Coronary artery (tissue), 2 donors: ENCODE results near the gene POLA1.

ENCODE experiments used
- DNase-seq: peaks from one replicate; pipeline ENCODE4 v3.0.0-alpha.2; 2017; ENCODE audit warnings: low spot score
- H3K27ac ChIP-seq, 2 donors: fragments of 200-600 bp; sonication (generic); one replicate each; pipeline ENCODE4 v1.5.1; 2016 to 2019
- H3K4me3 ChIP-seq: fragments of 200-600 bp; sonication (generic); 2 replicates; pipeline ENCODE4 v1.5.1; 2016; ENCODE audit warnings: mild to moderate bottlenecking, moderate library complexity
- CTCF ChIP-seq: fragments of 200-600 bp; sonication (generic); IDR thresholded peaks from one replicate; pipeline ENCODE4 v1.5.1; 2019; ENCODE audit warnings: antibody characterized with exemption

The POLA1 gene

GRCh38 chrX:25011589-25012432 lies 318.1 kb downstream of the POLA1 start:
- H3K27ac ChIP-seq: no peak overlapping the region
- TF ChIP-seq CTCF: no peak
- DNase-seq: no peak
- peak overlapping the region; percentile 63 for H3K4me3 ChIP-seq

GRCh38 chrX:25012433-25012735 lies 318.7 kb downstream of the POLA1 start:
- DNase-seq: no peak
- Histone ChIP-seq H3K27ac (no peak overlapping the region), H3K4me3 (peak overlapping the region; percentile 63)
- no peak for TF ChIP-seq CTCF

- peak overlapping the region; percentile 63 for H3K4me3 ChIP-seq
- no peak for TF ChIP-seq CTCF
- DNase-seq: no peak
- no peak overlapping the region for H3K27ac ChIP-seq
Observed at GRCh38 chrX:25012793-25013631, 319.3 kb downstream of the POLA1 start.

- Histone ChIP-seq H3K4me3 (peak overlapping the region; percentile 28), H3K27ac (no peak overlapping the region)
- no peak for TF ChIP-seq CTCF
- no peak for DNase-seq
Observed at GRCh38 chrX:25013632-25014365, 320.1 kb downstream of the POLA1 start.

- DNase-seq: no peak
- no peak for TF ChIP-seq CTCF
- Histone ChIP-seq H3K4me3 (no peak overlapping the region), H3K27ac (no peak overlapping the region)
Observed at GRCh38 chrX:25014366-25014838, 320.7 kb downstream of the POLA1 start.

- H3K27ac ChIP-seq: no peak within 1 kb of the TSS
- H3K4me3 ChIP-seq: peak within 1 kb of the TSS; percentile 56
- DNase-seq: no peak
- TF ChIP-seq CTCF: no peak
Observed at GRCh38 chrX:25015486-25016360, 322.0 kb downstream of the POLA1 start, which contains the start of gene ARX. Gene ARX, minus strand, starts transcription at chrX:25015965. Its CDS starts 228 bp downstream, at chrX:25015737.
